ENCODE data around the gene SBNO2. TPM values are rescaled to one million over a fixed set of nuclear protein-coding genes. Genes with fewer than 3 reads are reported as not detected.

Gene SBNO2
- total and polyA plus RNA-seq, 9 of the 15 experiments (the other 6 are each of a cell fraction or from before 2014, with no cell fraction given) = 0.01 to 46.2 (median 6.7) TPM

GRCh38 chr19:1205114-1206099, 31.3 kb upstream of the SBNO2 start, which contains the start of gene STK11 (continued):
- TF ChIP-seq, protein P1, sequence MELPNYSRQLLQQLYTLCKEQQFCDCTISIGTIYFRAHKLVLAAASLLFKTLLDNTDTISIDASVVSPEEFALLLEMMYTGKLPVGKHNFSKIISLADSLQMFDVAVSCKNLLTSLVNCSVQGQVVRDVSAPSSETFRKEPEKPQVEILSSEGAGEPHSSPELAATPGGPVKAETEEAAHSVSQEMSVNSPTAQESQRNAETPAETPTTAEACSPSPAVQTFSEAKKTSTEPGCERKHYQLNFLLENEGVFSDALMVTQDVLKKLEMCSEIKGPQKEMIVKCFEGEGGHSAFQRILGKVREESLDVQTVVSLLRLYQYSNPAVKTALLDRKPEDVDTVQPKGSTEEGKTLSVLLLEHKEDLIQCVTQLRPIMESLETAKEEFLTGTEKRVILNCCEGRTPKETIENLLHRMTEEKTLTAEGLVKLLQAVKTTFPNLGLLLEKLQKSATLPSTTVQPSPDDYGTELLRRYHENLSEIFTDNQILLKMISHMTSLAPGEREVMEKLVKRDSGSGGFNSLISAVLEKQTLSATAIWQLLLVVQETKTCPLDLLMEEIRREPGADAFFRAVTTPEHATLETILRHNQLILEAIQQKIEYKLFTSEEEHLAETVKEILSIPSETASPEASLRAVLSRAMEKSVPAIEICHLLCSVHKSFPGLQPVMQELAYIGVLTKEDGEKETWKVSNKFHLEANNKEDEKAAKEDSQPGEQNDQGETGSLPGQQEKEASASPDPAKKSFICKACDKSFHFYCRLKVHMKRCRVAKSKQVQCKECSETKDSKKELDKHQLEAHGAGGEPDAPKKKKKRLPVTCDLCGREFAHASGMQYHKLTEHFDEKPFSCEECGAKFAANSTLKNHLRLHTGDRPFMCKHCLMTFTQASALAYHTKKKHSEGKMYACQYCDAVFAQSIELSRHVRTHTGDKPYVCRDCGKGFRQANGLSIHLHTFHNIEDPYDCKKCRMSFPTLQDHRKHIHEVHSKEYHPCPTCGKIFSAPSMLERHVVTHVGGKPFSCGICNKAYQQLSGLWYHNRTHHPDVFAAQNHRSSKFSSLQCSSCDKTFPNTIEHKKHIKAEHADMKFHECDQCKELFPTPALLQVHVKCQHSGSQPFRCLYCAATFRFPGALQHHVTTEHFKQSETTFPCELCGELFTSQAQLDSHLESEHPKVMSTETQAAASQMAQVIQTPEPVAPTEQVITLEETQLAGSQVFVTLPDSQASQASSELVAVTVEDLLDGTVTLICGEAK (IDR thresholded peaks at IDR 0.05) = no peak
- TF ChIP-seq, protein P1 (CRISPR knock-in tag; IDR thresholded peaks at IDR 0.05) = no peak
- TF ChIP-seq, protein P2, sequence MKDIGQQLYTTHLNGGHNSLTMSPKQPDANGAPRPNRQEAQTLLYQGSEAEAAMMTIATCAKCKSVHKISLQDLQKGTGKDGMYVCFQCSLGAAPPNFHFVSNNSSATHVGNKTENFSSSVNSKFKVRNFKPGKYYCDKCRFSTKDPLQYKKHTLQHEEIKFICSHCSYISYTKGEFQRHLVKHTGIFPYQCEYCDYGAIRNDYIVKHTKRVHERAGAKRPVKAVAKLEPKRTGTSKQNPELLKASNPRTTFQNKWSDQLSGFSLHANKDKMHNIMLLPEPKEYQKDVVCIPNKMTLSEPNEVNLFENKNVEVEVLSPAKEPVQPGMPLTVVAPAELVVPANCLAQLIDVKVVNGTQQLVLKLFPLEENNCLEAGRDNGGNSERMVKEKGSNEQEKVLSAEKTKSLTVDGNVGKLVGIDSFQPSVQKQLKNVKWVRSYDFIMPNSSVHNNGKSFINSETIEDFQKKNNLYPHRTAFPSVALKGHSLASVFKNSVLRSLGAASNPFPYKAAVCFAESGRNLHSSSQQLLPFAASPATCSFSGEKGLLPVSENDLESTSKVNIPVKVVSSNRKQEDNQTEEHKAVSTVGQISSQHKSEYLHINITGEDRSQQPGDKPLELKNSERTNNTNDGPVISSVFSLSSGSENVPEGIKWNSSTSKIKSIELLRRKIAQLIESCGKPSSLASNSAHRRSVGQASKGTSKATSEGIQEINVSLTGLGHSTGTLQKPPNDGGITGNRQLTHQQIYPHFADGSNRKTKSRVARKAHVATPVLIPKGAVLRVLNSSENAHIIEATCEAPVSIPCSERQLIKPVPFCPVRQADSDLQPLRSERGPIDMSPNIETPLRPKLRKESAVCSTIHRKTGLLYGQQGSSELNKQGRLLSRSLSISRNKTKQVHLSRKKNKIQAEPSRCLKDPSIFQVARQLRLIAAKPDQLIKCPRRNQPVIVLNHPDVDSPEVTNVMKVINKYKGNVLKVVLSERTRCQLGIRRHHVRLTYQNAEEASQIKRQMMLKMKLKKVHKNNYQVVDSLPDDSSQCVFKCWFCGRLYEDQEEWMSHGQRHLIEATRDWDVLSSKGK (CRISPR knock-in tag; IDR thresholded peaks at IDR 0.05) = no peak
- TF ChIP-seq SMAD2 (IDR thresholded peaks at IDR 0.05; ENCODE audit: low read depth, low read length) (no peak), TOE1 (IDR thresholded peaks at IDR 0.05; ENCODE audit: borderline replicate concordance) (0 out of 2 replicates have a peak, but pooled peaks have one; percentile 13), TOE1 (CRISPR knock-in tag; IDR thresholded peaks at IDR 0.05; ENCODE audit: borderline replicate concordance, low read depth) (no peak), AFF4 (CRISPR knock-in tag; IDR thresholded peaks at IDR 0.05) (no peak), SNIP1 (IDR thresholded peaks at IDR 0.05; ENCODE audit: low read depth) (no peak), ZNF324 (CRISPR knock-in tag; IDR thresholded peaks at IDR 0.05) (0 out of 2 replicates have a peak, but pooled peaks have one; percentile 35)
